GM18951 (cell line): Measurements from ENCODE around the gene SRGAP2C.

Experiments
- POLR2A ChIP-seq: IDR thresholded peaks from 4 replicates; pipeline ENCODE4 v1.6.1; 2011; ENCODE audit warnings: mild to moderate bottlenecking; ENCODE audit not compliant: insufficient read length, insufficient read depth; ENCODE audit errors: extremely low read depth
- in situ Hi-C: fragments of 300-500 bp; cut with MboI; formaldehyde crosslinking; loops from one replicate; pipeline ENCODE4 v1.12.0; 2022; ENCODE audit warnings: low sequenced_read_pairs, mixed read lengths, inconsistent platforms; ENCODE audit not compliant: unreplicated experiment

Gene SRGAP2C

DNA sequence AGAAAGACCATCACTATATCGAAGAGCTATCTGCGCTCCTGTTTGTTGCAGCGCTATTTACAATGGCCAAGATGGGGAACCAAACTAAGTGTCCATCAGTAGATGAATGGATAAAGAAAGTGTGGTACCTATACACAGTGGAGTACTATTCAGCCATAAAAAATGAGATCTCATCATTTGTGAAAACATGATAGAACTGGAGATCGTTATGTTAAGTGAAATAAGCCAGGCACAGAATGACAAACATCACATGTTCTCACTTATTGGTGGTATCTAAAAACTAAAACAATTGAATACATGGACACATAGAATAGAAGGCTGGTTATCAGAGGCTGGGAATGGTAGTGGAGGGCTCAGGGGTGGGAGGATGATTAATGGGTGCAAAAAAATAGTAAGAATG lies 256.2 kb downstream of the SRGAP2C start:
- in situ Hi-C loops, result no loop called here
- no peak for TF ChIP-seq POLR2A
